ENCODE measurements around the gene ZNF445.

GRCh38 chr3:44468572-44469520 lies 8.6 kb downstream of the ZNF445 start:
- TF ChIP-seq CTCF (IDR thresholded peaks at IDR 0.05; ENCODE audit: insufficient read depth, low read depth, low read length) = no peak
- TF ChIP-seq EZH2 (IDR thresholded peaks at IDR 0.05; ENCODE audit: insufficient read depth, low read length) = no peak
